Left hindlimb (tissue), 1 donor: ENCODE results near the gene PSMF1.

Source experiments
- DNase-seq: peaks from one replicate; pipeline ENCODE4 v3.0.0-alpha.2; 2018

The PSMF1 gene

DNA sequence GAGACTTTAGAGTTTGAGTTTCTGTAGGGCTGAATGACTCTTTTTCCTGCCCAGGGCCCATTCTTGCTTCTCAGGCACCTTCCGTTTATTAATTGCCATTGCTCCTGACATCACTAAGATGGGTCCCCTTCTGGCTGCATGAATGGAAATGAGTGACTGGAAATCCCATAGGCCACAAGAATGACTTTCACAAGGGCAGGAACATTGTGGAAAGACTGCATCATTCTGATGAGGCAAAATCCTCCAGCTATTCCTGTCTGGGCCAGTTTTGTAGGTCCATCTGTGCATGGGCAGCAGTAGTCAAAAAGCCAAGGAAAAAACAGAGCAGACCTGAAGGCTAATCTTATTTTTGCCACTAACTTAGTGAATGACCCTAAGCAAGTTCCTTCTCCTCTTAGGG, 47.1 kb downstream of the PSMF1 start:
- no peak for DNase-seq

DNA sequence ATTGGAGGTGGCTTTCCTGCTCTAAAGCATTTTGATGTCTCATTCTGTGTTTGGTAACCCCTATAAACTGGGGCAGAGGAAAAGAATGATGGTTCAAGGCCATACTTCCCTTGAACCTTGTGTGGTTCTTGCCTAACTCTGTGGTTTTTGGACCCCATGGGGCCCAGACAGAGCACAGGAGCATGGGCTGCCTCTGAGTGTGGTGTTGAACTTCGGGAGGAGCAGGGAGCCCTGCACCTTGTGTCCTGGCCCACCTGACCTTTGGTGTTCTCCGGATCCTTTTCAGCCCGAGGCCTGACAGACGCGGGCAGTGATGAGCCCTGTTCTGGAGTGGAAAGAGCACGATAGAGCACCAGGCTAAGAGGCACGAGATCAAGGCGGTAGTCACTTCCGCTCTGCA, 47.5 kb downstream of the PSMF1 start:
- no peak for DNase-seq

DNA sequence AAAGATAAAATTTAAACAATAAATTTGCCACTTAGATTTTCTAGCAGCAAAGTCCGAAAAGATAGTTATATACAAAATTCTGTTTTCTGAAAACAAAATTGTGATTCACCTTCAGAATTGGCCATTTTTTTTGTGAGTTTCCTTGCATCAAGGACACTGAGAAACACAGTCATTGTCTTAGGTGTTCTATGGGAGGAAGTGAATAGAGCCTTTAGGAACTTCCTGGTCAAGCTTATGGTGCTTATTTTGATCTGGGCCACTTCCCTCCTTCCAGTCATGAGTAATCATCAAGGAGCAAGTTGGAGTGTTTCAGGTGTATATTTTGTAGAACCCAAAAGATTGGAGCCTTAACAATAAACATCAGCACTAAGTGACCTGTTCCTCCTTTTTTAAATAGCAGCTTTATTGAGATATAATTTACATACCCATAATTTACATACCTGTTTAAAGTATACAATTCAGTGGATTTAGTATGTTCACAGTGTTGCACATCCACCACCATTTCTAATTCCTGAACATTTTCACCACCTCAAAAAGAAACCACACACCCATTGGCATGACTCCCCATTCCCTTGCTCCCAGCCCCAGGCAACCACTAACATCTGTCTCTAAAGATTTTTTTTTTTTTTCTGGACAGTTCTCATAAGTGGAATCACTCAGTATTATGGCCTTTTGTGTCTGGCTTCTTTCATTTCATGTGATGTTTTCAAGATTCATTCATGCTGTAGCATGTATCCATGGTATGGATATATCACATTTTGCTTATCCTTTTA, 48.7 kb downstream of the PSMF1 start:
- DNase-seq: no peak

DNA sequence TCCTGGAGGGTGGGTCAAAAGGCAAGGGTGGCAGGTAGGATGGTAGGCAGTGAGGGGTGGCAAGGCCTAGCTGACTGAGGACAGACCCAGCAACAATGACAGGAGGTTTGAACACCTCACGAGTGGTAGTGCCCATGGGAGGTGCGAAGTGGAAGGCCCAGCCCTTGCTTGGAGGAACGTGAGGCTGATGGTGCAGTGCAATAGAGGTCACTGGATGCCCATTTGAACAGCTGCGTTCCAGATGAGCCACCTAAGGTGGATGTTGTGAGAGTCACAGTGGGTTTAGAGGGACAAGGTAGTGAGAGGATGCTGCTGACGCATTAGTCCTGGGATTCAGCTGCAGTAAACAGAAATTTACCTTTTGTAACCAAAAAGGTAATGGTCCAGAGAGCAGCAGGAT, 50.8 kb downstream of the PSMF1 start:
- no peak for DNase-seq

DNA sequence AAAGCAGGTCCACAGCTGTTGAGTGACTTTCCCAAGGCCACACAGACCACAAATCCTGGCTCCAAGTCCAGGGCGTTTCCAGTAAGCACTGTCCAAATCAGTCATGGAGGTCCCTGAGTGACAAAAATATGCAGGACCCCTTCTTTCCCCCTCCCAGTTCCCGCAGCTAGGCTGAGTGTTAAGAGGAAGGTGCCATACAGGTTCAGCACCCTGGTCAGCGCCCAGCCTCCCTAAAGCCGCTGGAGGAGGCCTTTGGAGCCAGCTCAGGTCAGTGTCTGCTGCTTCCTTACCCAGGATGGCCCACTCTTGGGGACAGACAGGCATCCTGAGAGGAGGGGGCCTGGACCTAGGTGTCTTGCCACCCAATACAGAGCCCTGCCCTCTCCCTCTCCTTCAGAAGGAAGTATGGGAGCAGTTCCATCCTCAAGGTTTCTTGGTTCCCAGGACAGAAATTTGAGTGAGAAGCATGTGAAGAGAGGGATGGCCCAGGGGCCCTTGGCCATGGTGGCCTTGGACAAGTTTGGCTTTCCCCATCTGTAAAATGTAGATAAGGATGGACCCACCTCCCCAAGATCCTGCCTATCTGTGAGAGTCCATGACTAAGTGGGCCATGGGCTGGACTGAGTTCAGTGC, 53.2 kb downstream of the PSMF1 start:
- no peak for DNase-seq

DNA sequence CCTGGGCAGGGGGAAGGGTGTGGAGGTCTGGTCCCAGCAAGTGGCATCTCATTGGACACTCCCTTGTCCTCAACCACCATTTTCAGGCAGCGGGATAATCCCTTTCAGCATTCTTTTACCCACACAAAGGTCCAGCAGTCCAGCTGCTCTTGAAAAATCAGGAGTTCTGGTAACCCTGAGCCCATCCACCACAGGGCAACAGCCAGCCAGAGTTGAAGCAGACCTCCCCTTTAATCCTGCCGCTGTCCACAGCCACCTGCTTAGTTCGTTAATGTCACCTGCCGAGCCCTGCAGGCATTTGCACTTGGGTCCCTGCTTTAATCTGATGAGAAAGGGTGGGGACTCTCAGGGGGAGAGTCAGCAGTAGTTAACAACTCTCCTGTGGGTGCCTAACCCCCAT, 55.3 kb downstream of the PSMF1 start:
- no peak for DNase-seq

DNA sequence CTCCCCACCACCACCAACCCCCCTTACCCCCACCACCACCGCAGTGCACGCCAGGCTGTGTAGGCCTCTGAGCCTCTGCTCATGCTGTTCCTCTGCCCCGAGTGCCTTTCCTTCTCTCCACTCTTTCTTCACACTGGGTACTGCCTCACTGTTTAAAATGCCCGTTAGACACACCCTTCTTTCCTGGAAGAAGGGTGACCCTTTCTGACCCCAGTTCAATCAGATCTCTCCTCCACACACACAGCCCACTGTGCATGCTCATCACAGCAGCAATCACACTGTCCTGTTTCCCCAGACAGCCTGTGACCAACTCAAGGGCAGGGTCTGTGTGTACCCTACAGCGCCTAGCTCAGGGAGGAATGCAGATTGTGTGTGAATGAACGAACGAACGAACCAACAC, 56.4 kb downstream of the PSMF1 start:
- no peak for DNase-seq

DNA sequence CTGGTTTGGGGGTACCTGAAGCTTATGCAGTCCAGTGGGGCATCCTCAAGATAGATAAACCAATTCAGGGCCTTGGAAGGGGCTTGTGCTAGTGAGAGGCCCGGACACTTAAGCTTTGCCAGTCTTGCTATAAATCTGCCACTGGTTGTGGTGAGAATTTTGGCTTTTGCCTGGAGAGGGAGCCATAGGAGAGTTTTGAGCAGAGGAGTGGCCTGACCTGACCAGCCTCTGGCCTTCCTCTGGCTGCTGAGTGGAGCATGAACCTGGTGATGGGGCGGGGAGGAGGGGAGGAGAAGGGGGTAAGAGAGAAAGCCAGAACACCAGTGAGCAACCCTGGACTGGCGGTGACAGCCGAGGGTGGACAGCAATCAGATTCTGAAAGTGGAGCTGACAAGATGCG, 59.3 kb downstream of the PSMF1 start:
- DNase-seq: no peak

DNA sequence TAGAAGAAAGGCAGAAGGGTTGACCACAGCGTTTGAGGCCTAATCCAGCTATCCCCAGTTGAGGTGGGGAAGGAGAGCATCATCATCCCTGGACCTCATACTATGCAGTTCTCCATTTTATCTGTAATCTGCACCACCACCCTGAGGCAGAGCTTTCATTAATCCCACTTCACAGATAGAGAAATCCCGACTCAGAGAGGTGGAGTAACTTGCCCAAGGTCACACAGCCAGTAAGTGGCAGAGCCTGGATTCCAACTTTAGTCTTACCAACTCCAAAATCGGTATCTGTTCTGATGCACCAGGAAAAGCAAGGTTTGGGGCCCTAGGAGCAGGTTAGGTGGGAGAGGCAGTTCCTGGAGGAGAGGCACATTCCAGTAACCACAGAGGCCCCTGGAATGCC, 59.7 kb downstream of the PSMF1 start:
- DNase-seq: no peak

DNA sequence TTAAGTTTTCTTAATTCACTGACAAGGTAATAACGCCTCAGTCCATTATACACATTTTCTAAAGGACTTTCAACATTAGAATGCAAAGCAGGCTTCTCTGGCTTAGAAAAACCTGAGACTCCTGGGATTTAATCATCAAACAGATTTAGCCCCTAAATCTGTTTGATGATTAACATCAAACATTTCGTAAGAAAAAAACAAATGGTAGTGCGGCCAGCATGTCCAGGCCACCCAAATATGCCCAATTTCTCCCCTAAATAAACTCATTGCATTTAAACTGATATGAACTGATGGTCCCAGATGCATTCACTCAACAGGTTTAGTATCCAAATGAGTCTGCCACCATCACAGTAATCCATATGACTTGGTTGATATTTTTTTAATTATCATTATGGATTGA, 60.2 kb downstream of the PSMF1 start:
- no peak for DNase-seq

DNA sequence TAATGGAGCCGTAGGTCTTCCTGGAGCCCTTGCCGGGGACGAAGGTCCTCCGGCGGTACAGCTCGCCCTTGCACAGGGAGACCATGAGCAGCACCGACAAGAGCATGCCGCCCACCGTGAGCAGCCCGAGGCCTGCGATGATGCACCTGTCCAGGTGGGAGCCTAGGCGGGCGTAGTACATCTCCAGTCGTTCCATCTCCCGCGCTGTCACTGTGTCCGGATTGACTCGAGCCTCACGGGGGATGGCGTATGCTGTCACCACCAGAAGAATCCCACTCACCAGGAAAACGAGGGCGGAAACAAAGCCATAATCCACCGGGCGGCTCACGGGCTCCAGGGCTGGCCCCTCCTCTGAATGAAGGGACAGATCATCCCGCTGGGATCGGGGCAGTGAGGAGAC, 62.5 kb downstream of the PSMF1 start:
- no peak for DNase-seq

DNA sequence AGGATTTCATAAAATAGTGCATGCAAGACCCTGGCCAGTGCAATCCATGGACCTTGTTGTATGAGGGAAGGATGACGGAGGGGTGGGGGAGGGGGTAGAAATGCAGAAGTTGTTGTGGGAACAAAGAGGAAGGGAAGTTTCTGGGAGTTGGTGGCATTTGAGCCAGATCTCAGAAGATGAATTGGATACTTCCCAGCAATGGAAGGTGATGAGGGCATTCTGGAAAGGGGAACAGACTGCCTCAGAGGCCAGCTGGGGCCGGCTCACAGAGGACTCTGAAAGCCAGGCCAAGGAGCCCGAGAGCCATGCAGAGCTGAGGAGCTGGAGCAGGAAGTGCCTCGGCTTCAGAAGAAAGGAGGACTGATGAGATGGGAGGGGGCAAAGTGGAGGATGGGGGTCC, 63.7 kb downstream of the PSMF1 start:
- no peak for DNase-seq

DNA sequence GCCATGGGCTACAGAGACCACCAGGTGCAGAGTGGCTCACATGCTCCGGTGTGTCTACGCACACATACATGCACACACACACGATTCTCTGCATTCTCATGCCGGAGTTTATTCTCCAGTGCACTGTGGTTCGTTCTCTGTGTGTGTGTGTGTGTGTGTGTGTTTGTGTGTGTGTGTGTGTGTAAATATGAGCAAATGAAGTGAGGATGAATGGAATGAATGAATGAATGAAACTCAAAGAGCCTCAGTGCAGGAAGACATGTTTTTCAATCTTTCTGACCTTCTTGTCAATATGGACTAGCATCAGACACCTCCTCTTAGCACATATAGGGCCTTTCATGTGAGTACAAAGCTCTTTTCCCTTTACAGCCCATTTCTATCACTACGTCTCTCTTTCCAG, 64.8 kb downstream of the PSMF1 start:
- no peak for DNase-seq

DNA sequence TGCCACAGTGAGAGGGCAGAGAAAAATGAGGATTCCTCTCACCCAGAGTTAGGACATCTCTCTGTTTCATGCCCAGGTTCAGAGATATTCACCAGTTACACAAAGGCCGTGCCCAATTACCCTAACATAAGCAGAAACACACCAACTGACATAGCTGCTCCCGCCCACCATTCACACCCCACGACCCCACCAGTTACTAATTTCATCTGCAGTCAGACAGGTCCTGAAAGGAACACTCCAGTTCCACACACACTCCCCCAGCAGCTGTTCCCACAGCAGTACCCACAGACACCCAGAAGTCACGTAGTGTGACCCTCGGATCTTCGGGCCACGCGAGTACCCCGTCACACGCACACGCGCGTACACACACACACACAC, 65.8 kb downstream of the PSMF1 start:
- DNase-seq: no peak

DNA sequence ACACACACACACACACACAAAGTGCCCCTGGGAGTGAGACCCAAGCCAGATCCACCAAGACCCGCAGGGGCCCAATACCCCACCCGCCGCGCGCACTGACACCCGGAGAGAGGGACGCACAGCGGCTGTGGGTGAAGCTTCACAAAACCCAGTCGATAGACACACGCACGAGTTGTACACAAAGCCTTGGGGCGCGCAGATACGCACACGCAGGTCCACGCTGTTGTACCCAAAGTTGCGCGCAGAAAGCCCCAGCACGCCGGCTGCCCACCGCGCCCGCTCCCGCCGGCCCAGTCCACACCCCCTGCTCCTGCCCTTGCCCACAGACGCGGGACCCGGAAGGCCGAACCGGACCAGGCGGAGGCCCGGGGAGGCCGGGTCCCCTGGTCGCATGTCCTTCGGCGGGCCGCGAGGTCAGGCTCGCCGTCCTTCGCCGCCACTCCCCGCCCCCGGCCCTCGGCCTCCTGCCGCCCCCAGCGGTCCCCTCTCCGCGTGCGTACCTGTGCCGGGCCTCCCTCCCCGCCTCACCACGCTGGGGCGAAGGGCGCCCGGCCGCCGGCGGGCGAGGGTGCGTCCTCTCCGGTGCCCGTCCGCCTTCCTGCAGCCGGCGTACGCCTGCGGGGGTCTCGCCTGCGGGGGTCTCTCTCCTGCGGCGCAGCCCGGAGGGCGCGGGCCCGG, 66.4 kb downstream of the PSMF1 start, which contains the start of gene TMEM74B:
Gene TMEM74B, minus strand, starts transcription at position 344 of the 678 bp plus-strand sequence. CDS start 1,180 bp downstream, outside the sequence.
- no peak for DNase-seq

DNA sequence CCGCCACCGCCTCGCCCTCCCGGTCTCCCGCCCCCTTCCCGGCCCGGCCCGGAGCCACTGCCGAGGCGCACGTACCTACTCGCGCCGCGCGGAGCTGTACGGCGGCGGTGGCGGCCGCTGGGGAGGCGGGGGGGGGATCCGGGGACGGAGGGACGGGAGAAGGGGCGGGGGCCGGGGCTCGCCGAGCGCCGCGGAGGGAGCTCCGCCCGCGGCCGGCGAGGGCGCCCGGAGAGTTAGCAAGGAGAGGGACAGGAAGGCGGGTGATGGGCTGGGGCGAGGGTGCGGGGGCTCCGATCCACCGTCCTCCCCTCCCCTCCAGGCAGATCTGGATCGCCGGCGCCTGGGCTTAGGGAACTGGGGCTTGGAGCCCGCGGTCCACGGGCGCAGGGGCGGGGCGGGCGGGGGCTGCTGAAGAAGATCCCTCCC, 66.9 kb downstream of the PSMF1 start:
- no peak for DNase-seq

DNA sequence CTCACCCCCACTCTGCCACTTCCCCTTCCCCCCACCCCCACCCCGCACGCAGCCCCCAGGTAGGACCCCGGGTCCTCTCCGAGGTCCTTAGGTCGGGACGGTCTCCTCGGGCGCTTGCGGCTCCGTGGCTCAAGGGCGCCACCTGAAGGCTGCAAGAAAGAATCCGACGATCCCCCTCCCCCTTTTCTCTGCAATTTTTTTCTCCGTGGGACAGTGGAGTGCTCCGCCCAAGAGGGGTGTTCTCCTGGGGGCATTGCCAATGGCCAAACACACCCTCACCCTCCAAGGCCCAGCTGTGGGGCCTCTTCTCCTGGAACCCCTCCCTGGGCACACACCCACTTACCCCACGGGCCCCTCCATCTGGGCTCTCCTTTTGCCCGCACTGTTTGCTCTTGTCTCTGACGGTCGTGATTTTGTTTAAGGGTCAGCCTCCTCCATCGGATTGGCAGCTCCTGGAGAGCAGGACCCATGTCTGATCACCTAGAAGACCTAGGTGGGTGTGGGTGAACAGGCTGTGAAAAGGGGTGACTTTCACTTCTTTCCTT, 67.5 kb downstream of the PSMF1 start:
- DNase-seq: no peak

DNA sequence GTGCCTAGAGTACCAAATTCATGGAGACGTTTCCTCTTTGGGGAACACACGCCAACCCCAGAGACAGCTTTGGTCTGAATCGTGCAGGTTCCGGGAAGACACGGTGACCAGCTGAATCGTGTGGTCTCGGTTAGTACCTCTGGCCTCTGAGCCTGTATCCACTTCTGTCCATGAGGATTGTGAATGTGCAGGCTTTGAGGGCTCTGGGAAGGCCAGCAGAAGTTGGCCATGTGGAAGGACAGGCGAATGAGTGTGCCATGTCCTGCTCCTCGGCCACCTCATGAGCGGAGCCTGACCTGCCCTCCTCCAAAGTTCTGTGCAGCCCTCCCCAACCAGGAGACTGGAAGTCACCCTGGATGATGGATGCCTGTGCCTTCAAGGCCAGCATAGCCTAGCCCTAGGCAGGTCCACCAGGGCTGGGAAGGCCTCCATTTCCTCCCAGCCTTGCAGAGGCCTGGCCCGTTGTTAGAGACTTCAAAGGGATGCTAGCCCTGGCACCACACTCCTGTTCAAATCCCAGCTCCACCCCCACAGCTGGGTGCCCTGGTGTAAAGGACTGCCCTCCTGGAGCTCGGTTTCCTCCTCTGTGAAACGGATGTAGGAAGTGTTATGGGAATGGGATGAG, 68.1 kb downstream of the PSMF1 start:
- DNase-seq: no peak

DNA sequence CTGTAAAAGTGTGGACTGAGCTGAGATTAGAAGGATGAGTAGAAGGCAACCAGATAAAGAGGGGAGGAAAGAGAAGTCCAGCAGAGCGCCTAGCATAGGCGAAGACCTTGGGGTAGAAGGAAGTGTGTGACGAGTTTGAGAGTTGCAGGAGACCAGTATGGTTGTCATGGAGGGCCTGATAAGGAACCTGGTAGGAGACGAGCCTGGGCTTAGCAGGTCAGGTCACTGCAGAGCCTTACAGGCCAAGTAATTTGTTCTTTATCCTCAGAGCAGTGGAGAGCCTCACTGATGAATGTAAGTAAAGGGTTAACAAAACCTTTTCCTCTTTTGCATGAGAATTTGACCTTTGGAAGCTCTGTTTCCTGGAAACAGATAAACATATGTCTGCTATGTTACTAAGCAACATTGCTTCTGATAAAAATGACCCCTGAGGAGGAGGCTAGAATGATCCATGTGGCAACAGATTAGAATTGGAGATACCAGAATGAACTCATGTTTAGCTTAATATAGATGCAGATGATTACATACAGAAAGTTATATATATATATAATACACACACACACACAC, 69.3 kb downstream of the PSMF1 start:
- no peak for DNase-seq

DNA sequence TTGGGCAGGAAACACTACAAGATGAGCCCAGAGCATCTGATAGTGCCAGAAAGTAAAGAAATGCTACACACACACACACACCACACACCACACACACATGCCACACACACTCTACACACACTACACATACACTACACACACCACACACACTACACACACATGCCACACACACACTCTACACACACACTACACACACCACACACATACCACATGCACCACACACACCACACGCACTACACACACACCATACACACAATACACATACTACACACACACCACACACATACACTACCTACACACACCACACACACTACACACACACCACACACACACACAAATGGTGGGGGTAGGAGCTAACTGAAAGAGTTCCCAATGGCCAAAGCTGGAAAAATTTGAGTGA, 69.9 kb downstream of the PSMF1 start:
- no peak for DNase-seq

DNA sequence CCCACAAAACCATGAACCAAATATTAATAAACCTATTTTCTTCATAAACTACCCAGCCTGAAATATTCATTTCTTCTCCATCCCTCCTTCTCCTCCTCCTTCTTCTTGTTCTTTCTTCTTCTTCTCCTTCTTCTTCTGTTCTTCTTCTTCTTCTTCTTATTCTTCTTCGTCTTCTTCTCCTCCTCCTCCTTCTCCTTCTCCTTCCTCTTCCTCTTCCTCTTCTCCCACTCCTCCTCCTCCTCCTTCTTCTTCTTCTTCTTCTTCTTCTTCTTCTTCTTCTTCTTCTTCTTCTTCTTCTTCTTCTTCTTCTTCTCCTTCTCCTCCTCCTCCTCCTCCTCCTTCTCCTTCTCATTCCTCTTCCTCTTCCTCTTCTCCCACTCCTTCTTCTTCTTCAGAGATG, 71.4 kb downstream of the PSMF1 start:
- no peak for DNase-seq

DNA sequence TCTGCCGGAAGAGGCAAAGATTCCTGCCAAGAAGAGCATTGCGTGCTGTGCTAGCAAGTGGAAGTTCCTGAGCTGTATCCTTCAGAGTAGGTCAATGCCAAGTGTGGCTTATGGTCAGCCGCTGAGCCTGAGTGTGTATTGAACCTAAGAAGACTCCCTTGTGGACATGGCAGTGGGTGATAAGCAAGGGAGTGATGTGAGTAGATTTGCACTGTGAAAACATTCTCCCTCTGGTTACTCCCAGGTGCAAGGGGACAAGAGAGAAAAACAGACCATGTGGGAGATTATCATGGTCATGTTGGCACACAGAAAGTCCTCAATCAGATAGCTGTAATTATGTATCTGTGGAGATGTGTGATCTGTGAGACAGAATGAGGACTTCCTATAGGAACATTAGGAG, 72.4 kb downstream of the PSMF1 start:
- DNase-seq: no peak

DNA sequence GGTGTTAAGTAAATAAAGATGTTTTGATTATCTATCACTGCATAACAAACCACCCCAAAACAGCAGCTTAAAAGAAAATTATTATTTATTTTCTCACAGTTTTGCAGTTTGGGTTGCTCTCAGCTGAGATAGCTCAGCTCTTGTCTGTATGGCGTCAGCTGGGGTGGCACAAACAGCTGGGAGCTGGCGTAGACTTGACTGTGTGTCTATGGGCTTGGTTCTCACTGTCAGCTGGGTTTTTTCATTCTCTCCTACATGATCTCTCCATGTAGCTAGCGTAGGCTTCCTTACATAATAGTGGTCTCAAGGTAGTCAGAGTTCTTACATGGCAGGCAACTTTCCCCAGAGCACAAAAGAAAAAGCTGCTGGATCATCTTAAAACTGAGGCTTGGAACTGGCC, 72.9 kb downstream of the PSMF1 start:
- DNase-seq: no peak
